SHP77 (cell line): ENCODE measurements around the gene SLC50A1.
"Not testable (repeated sequence)": the region's sequence is repeated elsewhere in the genome, so short reads cannot be mapped to it uniquely, and the experiment has no call there.

ENCODE experiments used
- DNase-seq, 2 experiments: peaks; one replicate each; lab custom pipeline; 2025; lab: John Stamatoyannopoulos, UW

Gene SLC50A1

GRCh38 chr1:155116113-155116764 lies 19.4 kb upstream of the SLC50A1 start:
- DNase-seq, result no peak

- DNase-seq, result peak in 1 of 2 experiments; percentile 77
Measured at GRCh38 chr1:155117610-155118009, 18.0 kb upstream of the SLC50A1 start.

- DNase-seq, result not testable (repeated sequence)
Measured at GRCh38 chr1:155118090-155118489, 17.6 kb upstream of the SLC50A1 start.

GRCh38 chr1:155120253-155120652 lies 15.4 kb upstream of the SLC50A1 start:
- no peak for DNase-seq

GRCh38 chr1:155121249-155121648 lies 14.4 kb upstream of the SLC50A1 start:
- no peak for DNase-seq

- no peak for DNase-seq
Measured at GRCh38 chr1:155122308-155122707, 13.3 kb upstream of the SLC50A1 start.

GRCh38 chr1:155123801-155124200 lies 11.9 kb upstream of the SLC50A1 start:
- DNase-seq, result no peak

- peak; percentile 57 to 60 for DNase-seq
Measured at GRCh38 chr1:155124503-155125463, 10.9 kb upstream of the SLC50A1 start.

GRCh38 chr1:155125511-155125945 lies 10.1 kb upstream of the SLC50A1 start:
- DNase-seq, result peak; percentile 55 to 63

GRCh38 chr1:155125946-155126555 lies 9.6 kb upstream of the SLC50A1 start:
- DNase-seq, result peak; percentile 83 to 93

- DNase-seq, result peak; percentile 83 to 86
Measured at GRCh38 chr1:155126556-155127104, 9.0 kb upstream of the SLC50A1 start.

GRCh38 chr1:155127105-155127966 lies 8.3 kb upstream of the SLC50A1 start, which contains the start of gene EFNA1:
TSS of gene EFNA1 (plus strand) at chr1:155127876. CDS start at chr1:155127978, 102 bp downstream.
- DNase-seq, result peak; percentile 74 to 85

- no peak for DNase-seq
Measured at GRCh38 chr1:155127967-155128754, 7.5 kb upstream of the SLC50A1 start.

GRCh38 chr1:155128755-155129473 lies 6.7 kb upstream of the SLC50A1 start:
- DNase-seq, result peak; percentile 34 to 62

GRCh38 chr1:155130272-155131006 lies 5.2 kb upstream of the SLC50A1 start:
- no peak for DNase-seq

GRCh38 chr1:155131285-155131684 lies 4.4 kb upstream of the SLC50A1 start:
- DNase-seq, result no peak

GRCh38 chr1:155131856-155132255 lies 3.8 kb upstream of the SLC50A1 start:
- no peak for DNase-seq

- no peak for DNase-seq
Measured at GRCh38 chr1:155133799-155134281, 1.8 kb upstream of the SLC50A1 start.

GRCh38 chr1:155134322-155134721 lies 1.3 kb upstream of the SLC50A1 start:
- no peak for DNase-seq
